Gastrocnemius medialis (tissue), 4 donors: ENCODE data around the gene PABPN1L. TPM values are rescaled to one million over a fixed set of nuclear protein-coding genes. Genes with fewer than 3 reads are reported as not detected.
A peak's percentile ranks its signal among the peaks of the same experiment; 100 is the strongest.
"Not testable (repeated sequence)": the region's sequence is repeated elsewhere in the genome, so short reads cannot be mapped to it uniquely, and the experiment has no call there.

Source experiments
- ATAC-seq, 2 donors: fragments of 150-250 bp; one replicate each; pipeline ENCODE4 v1.9.1; 2016
- DNase-seq, 2 donors: peaks; one replicate each; pipeline ENCODE4 v3.0.0-alpha.2; 2019
- H3K27ac ChIP-seq, 4 donors: fragments of 200-600 bp; sonication (generic); 1 replicate in 1 of 4; 2 replicates in 3 of 4; pipeline ENCODE4 v1.5.1; 2016 to 2018; ENCODE audit warnings: mild to moderate bottlenecking in 2 of 4, moderate library complexity in 1 of 4
- H3K27me3 ChIP-seq, 3 donors: fragments of 200-600 bp; sonication (generic) in 2 of 3; 1 replicate in 1 of 3; 2 replicates in 2 of 3; pipeline versions ENCODE4 v1.5.1 to v1.6.0; 2016 to 2019; ENCODE audit warnings: mild to moderate bottlenecking in 1 of 3, moderate library complexity in 1 of 3
- H3K36me3 ChIP-seq, 2 donors: fragments of 200-600 bp; sonication (generic) in 1 of 2; one replicate each; pipeline ENCODE4 v1.5.1; 2017 to 2018
- H3K4me1 ChIP-seq, 2 donors: fragments of 200-600 bp; sonication (generic) in 1 of 2; one replicate each; pipeline ENCODE4 v1.5.1; 2016 to 2017; ENCODE audit warnings: mild to moderate bottlenecking in 2 of 2
- H3K4me3 ChIP-seq, 4 donors: fragments of 200-600 bp; sonication (generic) in 3 of 4; 1 replicate in 1 of 4; 2 replicates in 3 of 4; pipeline ENCODE4 v1.5.1; 2016 to 2019; ENCODE audit warnings: mild to moderate bottlenecking in 2 of 4
- H3K9me3 ChIP-seq, 3 donors: fragments of 200-600 bp; sonication (generic) in 2 of 3; 1 replicate in 1 of 3; 2 replicates in 2 of 3; pipeline ENCODE4 v1.5.1; 2016 to 2019
- POLR2A ChIP-seq, 2 donors: fragments of 450-650 bp; IDR thresholded peaks; one replicate each; pipeline ENCODE4 v1.6.1; 2017; ENCODE audit warnings: antibody characterized with exemption in 2 of 2, mild to moderate bottlenecking in 2 of 2, moderate library complexity in 2 of 2
- in situ Hi-C, 4 donors: fragments of 200-750 bp; cut with MboI; loops; one replicate each; pipeline versions ENCODE4 v1.15.0 to v1.8.0; 2017; ENCODE audit warnings: low sequenced_read_pairs in 4 of 4
- intact Hi-C: fragments of 100-400 bp; cut with DNase I; formaldehyde crosslinking; loops from one replicate; pipeline ENCODE4 v1.15.1; 2023; ENCODE audit warnings: low total_unique reads
- total RNA-seq, 4 donors: library from RNA; depleted of rRNA; stranded (reverse); fragments of >200 nt; gene quantifications; one replicate each; pipeline versions ENCODE4 v1.1.0 to v1.2.3, GENCODE V29; 2016
- TF ChIP-seq, protein P1 (sequence below), 5 experiments: fragments of 450-650 bp in 3 of 5; fragments of 200-600 bp in 2 of 5; sonication (generic) in 2 of 5; IDR thresholded peaks in 4 of 5; conservative IDR thresholded peaks in 1 of 5; 1 replicate in 4 of 5; 2 replicates in 1 of 5; pipeline ENCODE4 v1.5.1; 2016 to 2019; ENCODE audit warnings: antibody characterized with exemption in 5 of 5, mild to moderate bottlenecking in 3 of 5, moderate library complexity in 3 of 5

The PABPN1L gene
- total RNA-seq, 4 donors from 2014 or later: not detected

- Histone ChIP-seq H3K4me3 (no peak overlapping the region), H3K36me3 (peaks cover 0 to 21% of the 10 kb centered on the region in 2 donors), H3K27ac (peak overlapping the region; percentile 59 to 72 (median 63)), H3K27me3 (no peaks in the 10 kb centered on the region), H3K4me1 (peaks cover 49 to 62% of the 10 kb centered on the region in 2 donors), H3K9me3 (no peaks in the 10 kb centered on the region)
- TF ChIP-seq, protein P1, sequence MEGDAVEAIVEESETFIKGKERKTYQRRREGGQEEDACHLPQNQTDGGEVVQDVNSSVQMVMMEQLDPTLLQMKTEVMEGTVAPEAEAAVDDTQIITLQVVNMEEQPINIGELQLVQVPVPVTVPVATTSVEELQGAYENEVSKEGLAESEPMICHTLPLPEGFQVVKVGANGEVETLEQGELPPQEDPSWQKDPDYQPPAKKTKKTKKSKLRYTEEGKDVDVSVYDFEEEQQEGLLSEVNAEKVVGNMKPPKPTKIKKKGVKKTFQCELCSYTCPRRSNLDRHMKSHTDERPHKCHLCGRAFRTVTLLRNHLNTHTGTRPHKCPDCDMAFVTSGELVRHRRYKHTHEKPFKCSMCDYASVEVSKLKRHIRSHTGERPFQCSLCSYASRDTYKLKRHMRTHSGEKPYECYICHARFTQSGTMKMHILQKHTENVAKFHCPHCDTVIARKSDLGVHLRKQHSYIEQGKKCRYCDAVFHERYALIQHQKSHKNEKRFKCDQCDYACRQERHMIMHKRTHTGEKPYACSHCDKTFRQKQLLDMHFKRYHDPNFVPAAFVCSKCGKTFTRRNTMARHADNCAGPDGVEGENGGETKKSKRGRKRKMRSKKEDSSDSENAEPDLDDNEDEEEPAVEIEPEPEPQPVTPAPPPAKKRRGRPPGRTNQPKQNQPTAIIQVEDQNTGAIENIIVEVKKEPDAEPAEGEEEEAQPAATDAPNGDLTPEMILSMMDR (IDR thresholded peaks at IDR 0.05 in 4 of 5, conservative IDR thresholded peaks at IDR 0.05 in 1 of 5): peak in 4 of 5 experiments; percentile 13 to 48 (median 35)
- no peak for TF ChIP-seq POLR2A (IDR thresholded peaks at IDR 0.05)
- in situ Hi-C loops (no loop called here), intact Hi-C loops (no loop called here)
- DNase-seq (peak; percentile 45 to 63), ATAC-seq (peak; percentile 25 to 28)
Observed at GRCh38 chr16:88893127-88893968, 26.9 kb upstream of the PABPN1L start.

DNA sequence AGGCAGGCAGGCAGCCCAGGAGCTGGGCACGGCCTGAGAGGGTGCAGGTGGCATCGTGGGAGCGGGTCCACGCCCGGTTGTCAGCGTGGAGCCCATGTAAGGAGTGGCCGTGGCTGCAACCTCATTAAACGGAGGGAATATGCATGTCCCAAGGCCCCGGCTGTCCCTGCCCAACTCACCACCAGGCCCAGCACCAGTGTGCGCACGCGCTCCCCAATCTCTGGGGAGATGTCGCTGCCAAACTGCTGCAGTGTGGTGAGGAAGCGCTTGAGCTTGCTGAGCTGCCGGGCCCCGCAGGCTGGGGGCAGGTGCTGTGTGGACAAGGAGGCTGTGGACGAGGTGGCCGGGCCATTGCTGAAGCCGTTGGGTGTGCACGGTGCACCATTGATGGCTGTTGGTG is 25.6 kb upstream of the PABPN1L start:
- Histone ChIP-seq H3K27me3 (no peaks in the 10 kb centered on the region), H3K36me3 (peaks cover 0 to 21% of the 10 kb centered on the region in 2 donors), H3K9me3 (no peaks in the 10 kb centered on the region), H3K4me1 (peaks cover 54 to 63% of the 10 kb centered on the region in 2 donors), H3K4me3 (no peak overlapping the region), H3K27ac (peak overlapping the region in 3 of 4 donors; percentile 59 to 72 (median 65))
- TF ChIP-seq, protein P1 (IDR thresholded peaks at IDR 0.05 in 4 of 5, conservative IDR thresholded peaks at IDR 0.05 in 1 of 5): no peak
- TF ChIP-seq POLR2A (IDR thresholded peaks at IDR 0.05): no peak
- in situ Hi-C loops: no loop called here
- intact Hi-C loops: no loop called here
- DNase-seq (no peak), ATAC-seq (no peak)

DNA sequence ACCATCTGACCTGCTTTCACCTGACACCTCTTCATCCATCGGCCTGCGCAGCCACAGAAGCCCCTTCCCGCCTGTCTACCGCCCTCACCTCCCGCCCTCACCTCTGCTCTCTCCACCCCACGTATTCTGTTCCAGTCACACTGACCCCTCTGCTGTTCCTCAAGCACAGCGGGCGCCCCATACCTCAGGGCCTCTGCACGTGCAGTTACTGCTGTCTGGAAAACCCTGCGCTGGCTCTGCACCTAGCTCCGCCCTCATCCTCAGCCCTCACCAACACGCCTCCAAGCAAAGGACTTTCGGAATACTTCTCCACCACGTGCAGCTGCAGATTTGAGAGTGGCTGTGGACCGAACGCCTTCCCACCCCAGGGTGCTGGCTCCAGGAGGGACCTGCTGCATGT is 24.6 kb upstream of the PABPN1L start:
- TF ChIP-seq POLR2A (IDR thresholded peaks at IDR 0.05): no peak
- TF ChIP-seq, protein P1 (IDR thresholded peaks at IDR 0.05 in 4 of 5, conservative IDR thresholded peaks at IDR 0.05 in 1 of 5): no peak
- Histone ChIP-seq H3K4me3 (no peak overlapping the region), H3K36me3 (peaks cover 0 to 21% of the 10 kb centered on the region in 2 donors), H3K27me3 (no peaks in the 10 kb centered on the region), H3K27ac (peak overlapping the region in 1 of 4 donors; percentile 72), H3K9me3 (no peaks in the 10 kb centered on the region), H3K4me1 (peaks cover 54 to 63% of the 10 kb centered on the region in 2 donors)
- ATAC-seq: no peak
- no peak for DNase-seq
- in situ Hi-C loops (no loop called here), intact Hi-C loops (no loop called here)

- H3K9me3 ChIP-seq, H3K27me3 ChIP-seq, DNase-seq, in situ Hi-C loops, ATAC-seq, H3K4me3 ChIP-seq: not testable (repeated sequence)
- intact Hi-C loops: loop anchor here (5.0 kb wide), 1 partner anchor 52 kb away; no protein-coding TSS in a partner anchor
- Histone ChIP-seq H3K36me3 (peaks cover 0 to 27% of the 10 kb centered on the region in 2 donors), H3K4me1 (peaks cover 56 to 62% of the 10 kb centered on the region in 2 donors), H3K27ac (peak overlapping the region; percentile 39 to 97 (median 66))
Observed at GRCh38 chr16:88889702-88890352, 23.4 kb upstream of the PABPN1L start.
